HepG2 (cell line): ENCODE results near the gene PRKCSH. TPM values are rescaled to one million over a fixed set of nuclear protein-coding genes. Genes with fewer than 3 reads are reported as not detected.

Source experiments
- ARID2 ChIP-seq: sonication (generic); formaldehyde crosslinking; IDR thresholded peaks from 2 replicates; pipeline ENCODE4 v1.8.1; 2022; ENCODE audit warnings: mild to moderate bottlenecking, missing genetic modification reagents, borderline replicate concordance
- ELK4 ChIP-seq: sonication (generic); formaldehyde crosslinking; IDR thresholded peaks from 2 replicates; pipeline ENCODE4 v1.9.0; 2021; ENCODE audit warnings: missing genetic modification reagents, borderline replicate concordance
- HNF1A ChIP-seq, 2 experiments: sonication (generic) in 1 of 2; formaldehyde crosslinking in 1 of 2; IDR thresholded peaks; 2 replicates each; pipeline versions ENCODE4 v1.4.0 to v1.6.1; 2016 to 2020; ENCODE audit warnings: borderline replicate concordance in 1 of 2, low read depth in 1 of 2, mild to moderate bottlenecking in 1 of 2, missing genetic modification reagents in 1 of 2
- MATR3 ChIP-seq: sonication (generic); formaldehyde crosslinking; IDR thresholded peaks from 2 replicates; pipeline ENCODE4 v1.4.0; 2020; ENCODE audit warnings: missing genetic modification reagents
- PHF21A ChIP-seq: sonication (generic); formaldehyde crosslinking; IDR thresholded peaks from 2 replicates; pipeline ENCODE4 v1.5.0; 2020; ENCODE audit warnings: mild to moderate bottlenecking, missing genetic modification reagents
- SCMH1 ChIP-seq: sonication (generic); formaldehyde crosslinking; IDR thresholded peaks from 2 replicates; pipeline ENCODE4 v1.9.0; 2021; ENCODE audit warnings: missing genetic modification reagents, mild to moderate bottlenecking, borderline replicate concordance
- SNAPC4 ChIP-seq: sonication (generic); formaldehyde crosslinking; IDR thresholded peaks from 2 replicates; pipeline ENCODE4 v1.4.0; 2020; ENCODE audit warnings: mild to moderate bottlenecking, missing genetic modification reagents
- SOX5 ChIP-seq: IDR thresholded peaks from 2 replicates; pipeline ENCODE4 v1.6.1; 2016; ENCODE audit warnings: borderline replicate concordance
- SPEN ChIP-seq: sonication (generic); formaldehyde crosslinking; IDR thresholded peaks from 2 replicates; pipeline ENCODE4 v1.5.1; 2020; ENCODE audit warnings: low read depth, mild to moderate bottlenecking, missing genetic modification reagents
- WIZ ChIP-seq: sonication (generic); formaldehyde crosslinking; IDR thresholded peaks from 2 replicates; pipeline ENCODE4 v1.5.1; 2020; ENCODE audit warnings: mild to moderate bottlenecking, missing genetic modification reagents
- ZBTB8A ChIP-seq: sonication (generic); formaldehyde crosslinking; IDR thresholded peaks from 2 replicates; pipeline ENCODE4 v1.4.0; 2020; ENCODE audit warnings: mild to moderate bottlenecking, low read depth, missing genetic modification reagents, borderline replicate concordance
- ZFP36 ChIP-seq: fragments of 150-350 bp; IDR thresholded peaks from 2 replicates; pipeline ENCODE4 v1.6.1; 2018; ENCODE audit warnings: borderline replicate concordance, low read length, low read depth; ENCODE audit not compliant: partially characterized antibody
- ZFX ChIP-seq: sonication (generic); formaldehyde crosslinking; IDR thresholded peaks from 2 replicates; pipeline ENCODE4 v1.4.0; 2020; ENCODE audit warnings: mild to moderate bottlenecking, low read depth, missing genetic modification reagents, moderate library complexity
- ZNF224 ChIP-seq: sonication (generic); formaldehyde crosslinking; IDR thresholded peaks from 2 replicates; pipeline ENCODE4 v1.5.0; 2020; ENCODE audit warnings: mild to moderate bottlenecking, missing genetic modification reagents
- ZNF530 ChIP-seq: sonication (generic); formaldehyde crosslinking; IDR thresholded peaks from 2 replicates; pipeline ENCODE4 v1.5.0; 2020; ENCODE audit warnings: low read depth, mild to moderate bottlenecking, missing genetic modification reagents
- ZNF557 ChIP-seq: sonication (generic); formaldehyde crosslinking; IDR thresholded peaks from 2 replicates; pipeline ENCODE4 v1.4.0; 2020; ENCODE audit warnings: missing genetic modification reagents
- ZNF737 ChIP-seq: sonication (generic); formaldehyde crosslinking; IDR thresholded peaks from 2 replicates; pipeline ENCODE4 v1.5.0; 2020; ENCODE audit warnings: missing genetic modification reagents, mild to moderate bottlenecking, borderline replicate concordance
- ZNF746 ChIP-seq: sonication (generic); formaldehyde crosslinking; IDR thresholded peaks from 2 replicates; pipeline ENCODE4 v1.8.0; 2022; ENCODE audit warnings: mild to moderate bottlenecking, missing genetic modification reagents
- ZNF792 ChIP-seq: IDR thresholded peaks from 2 replicates; pipeline ENCODE4 v1.6.1; 2016
- polyA plus RNA-seq, 8 experiments: library from polyadenylated mRNA; depleted of rRNA in 3 of 8; stranded (reverse) in 7 of 8; unstranded in 1 of 8; fragments of >200 nt; fragmentation: Illumina TruSeq in 4 of 8; extraction: Trizol in 4 of 8; gene quantifications; 2 replicates each; pipeline versions ENCODE4 v1.2.1 to v1.2.3, GENCODE V29; 2011 to 2016; ENCODE audit warnings: low read depth in 4 of 8, missing spikeins in 1 of 8, mixed read lengths in 1 of 8; ENCODE audit not compliant: insufficient read depth in 1 of 8
- total RNA-seq, 5 experiments: library from RNA; depleted of rRNA; stranded (reverse); fragments of >200 nt; fragmentation: Illumina TruSeq; extraction: Trizol; gene quantifications; 2 replicates each; pipeline ENCODE4 v1.2.3, GENCODE V29; 2016; ENCODE audit warnings: low read depth in 1 of 5

Gene PRKCSH
- total and polyA plus RNA-seq, 2 of the 13 experiments (the other 11 are each of a cell fraction or from before 2014, with no cell fraction given) = 85.1 to 125 TPM

- TF ChIP-seq ELK4 (CRISPR knock-in tag) = no peak
- no peak for TF ChIP-seq ZNF224 (CRISPR knock-in tag)
- TF ChIP-seq ZFP36 = no peak
- 0 out of 2 replicates have a peak, but pooled peaks have one; percentile 38 for TF ChIP-seq ZNF746
- TF ChIP-seq SCMH1 (CRISPR knock-in tag) = no peak
- TF ChIP-seq ZNF737 = no peak
- no peak for TF ChIP-seq HNF1A (IDR thresholded peaks at IDR 0.05; ENCODE audit: low read depth)
- TF ChIP-seq HNF1A (CRISPR knock-in tag; IDR thresholded peaks at IDR 0.05; ENCODE audit: borderline replicate concordance) = peak; percentile 51; the same call in 1 of the 2 replicates
- TF ChIP-seq WIZ (CRISPR knock-in tag) = 0 out of 2 replicates have a peak, but pooled peaks have one; percentile 63
- peak; percentile 54; the same call in 1 of the 2 replicates for TF ChIP-seq SOX5 (CRISPR knock-in tag)
- TF ChIP-seq SPEN (CRISPR knock-in tag) = peak; percentile 82
- no peak for TF ChIP-seq ZNF530 (CRISPR knock-in tag)
- TF ChIP-seq PHF21A (CRISPR knock-in tag) = peak; percentile 65
- no peak for TF ChIP-seq MATR3
- peak; percentile 85; the same call in 1 of the 2 replicates for TF ChIP-seq ARID2 (CRISPR knock-in tag)
- TF ChIP-seq ZFX (CRISPR knock-in tag) = peak; percentile 69
- TF ChIP-seq ZBTB8A (CRISPR knock-in tag) = no peak
- no peak for TF ChIP-seq SNAPC4 (CRISPR knock-in tag)
- TF ChIP-seq ZNF557 (CRISPR knock-in tag) = peak; percentile 84
- peak; percentile 87 for TF ChIP-seq ZNF792
Measured at GRCh38 chr19:11482384-11483050, 47.1 kb downstream of the PRKCSH start (continued).
